HepG2 (cell line): ENCODE results near the gene FOLR2. TPM values are rescaled to one million over a fixed set of nuclear protein-coding genes. Genes with fewer than 3 reads are reported as not detected.

ENCODE experiments used
- CBX1 ChIP-seq: IDR thresholded peaks from one replicate; pipeline ENCODE4 v1.6.1; 2016; ENCODE audit warnings: antibody characterized with exemption, low read depth
- CCDC6 ChIP-seq: sonication (generic); formaldehyde crosslinking; IDR thresholded peaks from 2 replicates; pipeline ENCODE4 v1.8.1; 2022; ENCODE audit warnings: mild to moderate bottlenecking, missing genetic modification reagents, moderate library complexity
- DMTF1 ChIP-seq: sonication (generic); formaldehyde crosslinking; IDR thresholded peaks from 2 replicates; pipeline ENCODE4 v1.4.0; 2020; ENCODE audit warnings: mild to moderate bottlenecking, missing genetic modification reagents
- HCFC1 ChIP-seq: fragments of 150-350 bp; IDR thresholded peaks from 2 replicates; pipeline ENCODE4 v1.6.1; 2014; ENCODE audit warnings: low read depth, low read length
- MED13 ChIP-seq: sonication (generic); formaldehyde crosslinking; IDR thresholded peaks from 2 replicates; pipeline ENCODE4 v1.5.0; 2020; ENCODE audit warnings: missing genetic modification reagents
- NFATC3 ChIP-seq: sonication (generic); formaldehyde crosslinking; IDR thresholded peaks from 2 replicates; pipeline ENCODE4 v1.5.1; 2020; ENCODE audit warnings: mild to moderate bottlenecking, missing genetic modification reagents
- PRDM10 ChIP-seq: sonication (generic); formaldehyde crosslinking; IDR thresholded peaks from 2 replicates; pipeline ENCODE4 v1.4.0; 2020; ENCODE audit warnings: low read depth, missing genetic modification reagents
- RFX3 ChIP-seq: IDR thresholded peaks from 2 replicates; pipeline ENCODE4 v1.6.1; 2016; ENCODE audit warnings: missing biosample characterization, missing genetic modification reagents
- RXRA ChIP-seq: sonication (generic); formaldehyde crosslinking; IDR thresholded peaks from 2 replicates; pipeline ENCODE4 v1.5.1; 2020; ENCODE audit warnings: missing genetic modification reagents
- SIN3A ChIP-seq: IDR thresholded peaks from 2 replicates; pipeline ENCODE4 v1.6.1; 2011; ENCODE audit warnings: low read depth, mild to moderate bottlenecking, control low read depth, low read length, borderline replicate concordance
- SIX4 ChIP-seq: sonication (generic); formaldehyde crosslinking; IDR thresholded peaks from 2 replicates; pipeline ENCODE4 v1.4.0; 2020; ENCODE audit warnings: missing genetic modification reagents
- ZNF276 ChIP-seq: sonication (generic); formaldehyde crosslinking; IDR thresholded peaks from 2 replicates; pipeline ENCODE4 v1.4.0; 2020; ENCODE audit warnings: mild to moderate bottlenecking, low read depth, missing genetic modification reagents
- ZNF441 ChIP-seq: sonication (generic); formaldehyde crosslinking; IDR thresholded peaks from 2 replicates; pipeline ENCODE4 v1.7.0; 2021; ENCODE audit warnings: missing genetic modification reagents, borderline replicate concordance
- ZNF510 ChIP-seq: sonication (generic); formaldehyde crosslinking; IDR thresholded peaks from 2 replicates; pipeline ENCODE4 v1.4.0; 2020; ENCODE audit warnings: low read depth, mild to moderate bottlenecking, missing genetic modification reagents
- ZNF513 ChIP-seq: sonication (generic); formaldehyde crosslinking; conservative IDR thresholded peaks from 2 replicates; pipeline ENCODE4 v1.5.0; 2020; ENCODE audit warnings: missing genetic modification reagents
- ZNF740 ChIP-seq: sonication (generic); formaldehyde crosslinking; IDR thresholded peaks from 2 replicates; pipeline ENCODE4 v1.4.0; 2020; ENCODE audit warnings: missing genetic modification reagents
- ZNF772 ChIP-seq: sonication (generic); formaldehyde crosslinking; IDR thresholded peaks from 2 replicates; pipeline ENCODE4 v1.5.0; 2020; ENCODE audit warnings: mild to moderate bottlenecking, missing genetic modification reagents
- ZNF800 ChIP-seq: sonication (generic); formaldehyde crosslinking; IDR thresholded peaks from 2 replicates; pipeline ENCODE4 v1.4.0; 2020; ENCODE audit warnings: missing genetic modification reagents
- polyA plus RNA-seq, 8 experiments: library from polyadenylated mRNA; depleted of rRNA in 3 of 8; stranded (reverse) in 7 of 8; unstranded in 1 of 8; fragments of >200 nt; fragmentation: Illumina TruSeq in 4 of 8; extraction: Trizol in 4 of 8; gene quantifications; 2 replicates each; pipeline versions ENCODE4 v1.2.1 to v1.2.3, GENCODE V29; 2011 to 2016; ENCODE audit warnings: low read depth in 4 of 8, missing spikeins in 1 of 8, mixed read lengths in 1 of 8; ENCODE audit not compliant: insufficient read depth in 1 of 8
- total RNA-seq, 5 experiments: library from RNA; depleted of rRNA; stranded (reverse); fragments of >200 nt; fragmentation: Illumina TruSeq; extraction: Trizol; gene quantifications; 2 replicates each; pipeline ENCODE4 v1.2.3, GENCODE V29; 2016; ENCODE audit warnings: low read depth in 1 of 5

The FOLR2 gene
- total and polyA plus RNA-seq, 2 of the 13 experiments (the other 11 are each of a cell fraction or from before 2014, with no cell fraction given) = 0.09 TPM; not detected in 1

GRCh38 chr11:72222907-72223614 lies 6.5 kb downstream of the FOLR2 start (continued):
- TF ChIP-seq SIN3A = peak; percentile 71; the same call in 1 of the 2 replicates
- TF ChIP-seq SIX4 (CRISPR knock-in tag) = no peak
- TF ChIP-seq ZNF441 (CRISPR knock-in tag) = no peak
- TF ChIP-seq ZNF772 (CRISPR knock-in tag) = 0 out of 2 replicates have a peak, but pooled peaks have one; percentile 23
- no peak for TF ChIP-seq ZNF513 (CRISPR knock-in tag)
- no peak for TF ChIP-seq MED13 (CRISPR knock-in tag)
- TF ChIP-seq ZNF276 (CRISPR knock-in tag) = no peak
- no peak for TF ChIP-seq NFATC3
- 0 out of 2 replicates have a peak, but pooled peaks have one; percentile 30 for TF ChIP-seq CCDC6
- TF ChIP-seq ZNF740 = no peak
- 0 out of 2 replicates have a peak, but pooled peaks have one; percentile 50 for TF ChIP-seq RXRA
- no peak for TF ChIP-seq ZNF510 (CRISPR knock-in tag)
- TF ChIP-seq RFX3 = no peak
- no peak for TF ChIP-seq ZNF800
- no peak for TF ChIP-seq PRDM10 (CRISPR knock-in tag)
- no peak for TF ChIP-seq CBX1
- no peak for TF ChIP-seq DMTF1
- TF ChIP-seq HCFC1 = no peak
